Smooth muscle cell (in vitro differentiated cells): Measurements from ENCODE around the gene TEX264. TPM values are rescaled to one million over a fixed set of nuclear protein-coding genes. Genes with fewer than 3 reads are reported as not detected.

Experiments used
- DNase-seq: peaks from one replicate; lab custom pipeline; 2025; ENCODE audit not compliant: unreplicated experiment; lab: John Stamatoyannopoulos, UW
- H2AFZ ChIP-seq: fragments of 200-600 bp; sonication (generic); 2 replicates; pipeline ENCODE4 v1.6.0; 2016; ENCODE audit warnings: antibody characterized with exemption, low read depth, mild to moderate bottlenecking
- H3F3A ChIP-seq: fragments of 200-600 bp; sonication (generic); 2 replicates; pipeline ENCODE4 v1.6.0; 2017; ENCODE audit warnings: antibody characterized with exemption, low read depth
- H3K27ac ChIP-seq: fragments of 200-600 bp; sonication (generic); 2 replicates; pipeline ENCODE4 v1.5.1; 2016; ENCODE audit warnings: low read depth, mild to moderate bottlenecking
- H3K27me3 ChIP-seq: fragments of 200-600 bp; sonication (generic); 2 replicates; pipeline ENCODE4 v1.6.1; 2016; ENCODE audit warnings: low read depth, mild to moderate bottlenecking
- H3K36me3 ChIP-seq: fragments of 200-600 bp; sonication (generic); 2 replicates; pipeline ENCODE4 v1.5.1; 2016; ENCODE audit warnings: low read depth
- H3K4me1 ChIP-seq: fragments of 200-600 bp; sonication (generic); 2 replicates; pipeline ENCODE4 v1.5.1; 2016; ENCODE audit warnings: low read depth
- H3K4me2 ChIP-seq: fragments of 200-600 bp; sonication (generic); 2 replicates; pipeline ENCODE4 v1.6.0; 2016; ENCODE audit warnings: mild to moderate bottlenecking
- H3K4me3 ChIP-seq: fragments of 200-600 bp; sonication (generic); 2 replicates; pipeline ENCODE4 v1.5.1; 2016; ENCODE audit warnings: mild to moderate bottlenecking
- H3K79me2 ChIP-seq: fragments of 200-600 bp; sonication (generic); 2 replicates; pipeline ENCODE4 v1.6.0; 2016; ENCODE audit warnings: low read depth, mild to moderate bottlenecking
- H3K9ac ChIP-seq: fragments of 200-600 bp; sonication (generic); 2 replicates; pipeline ENCODE4 v1.6.0; 2016; ENCODE audit warnings: low read depth
- H3K9me3 ChIP-seq: fragments of 200-600 bp; sonication (generic); replicated peaks from 2 replicates; pipeline ENCODE4 v1.5.1; 2016; ENCODE audit warnings: low read depth
- H4K20me1 ChIP-seq: fragments of 200-600 bp; sonication (generic); 2 replicates; pipeline ENCODE4 v1.6.0; 2016; ENCODE audit warnings: low read depth
- WGBS: methylation state at CpG from one replicate; pipeline ENCODE4 v1.1.7; 2016; ENCODE audit warnings: low lambda C conversion rate; 5-methylcytosine and 5-hydroxymethylcytosine counted together
- polyA plus RNA-seq: library from polyadenylated mRNA; unstranded; fragments of >200 nt; fragmentation: Nextera tagmentation; extraction: Ambion mirVana; gene quantifications from 2 replicates; pipeline ENCODE4 v1.2.1, GENCODE V29; 2016
- total RNA-seq: library from RNA; depleted of rRNA; stranded (reverse); fragments of >200 nt; gene quantifications from 2 replicates; pipeline ENCODE4 v1.2.3, GENCODE V29; 2014
- TF ChIP-seq, protein P1 (sequence below): fragments of 200-600 bp; sonication (generic); IDR thresholded peaks from 2 replicates; pipeline ENCODE4 v1.5.1; 2017; ENCODE audit warnings: borderline replicate concordance, mild to moderate bottlenecking, antibody characterized with exemption; ENCODE audit not compliant: insufficient read depth, poor library complexity, severe bottlenecking

Gene TEX264, protein sequence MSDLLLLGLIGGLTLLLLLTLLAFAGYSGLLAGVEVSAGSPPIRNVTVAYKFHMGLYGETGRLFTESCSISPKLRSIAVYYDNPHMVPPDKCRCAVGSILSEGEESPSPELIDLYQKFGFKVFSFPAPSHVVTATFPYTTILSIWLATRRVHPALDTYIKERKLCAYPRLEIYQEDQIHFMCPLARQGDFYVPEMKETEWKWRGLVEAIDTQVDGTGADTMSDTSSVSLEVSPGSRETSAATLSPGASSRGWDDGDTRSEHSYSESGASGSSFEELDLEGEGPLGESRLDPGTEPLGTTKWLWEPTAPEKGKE
- 33.4 and 41.0 TPM in 2 replicates for total RNA-seq
- polyA plus RNA-seq, result 39.8 and 51.6 TPM in 2 replicates

DNA sequence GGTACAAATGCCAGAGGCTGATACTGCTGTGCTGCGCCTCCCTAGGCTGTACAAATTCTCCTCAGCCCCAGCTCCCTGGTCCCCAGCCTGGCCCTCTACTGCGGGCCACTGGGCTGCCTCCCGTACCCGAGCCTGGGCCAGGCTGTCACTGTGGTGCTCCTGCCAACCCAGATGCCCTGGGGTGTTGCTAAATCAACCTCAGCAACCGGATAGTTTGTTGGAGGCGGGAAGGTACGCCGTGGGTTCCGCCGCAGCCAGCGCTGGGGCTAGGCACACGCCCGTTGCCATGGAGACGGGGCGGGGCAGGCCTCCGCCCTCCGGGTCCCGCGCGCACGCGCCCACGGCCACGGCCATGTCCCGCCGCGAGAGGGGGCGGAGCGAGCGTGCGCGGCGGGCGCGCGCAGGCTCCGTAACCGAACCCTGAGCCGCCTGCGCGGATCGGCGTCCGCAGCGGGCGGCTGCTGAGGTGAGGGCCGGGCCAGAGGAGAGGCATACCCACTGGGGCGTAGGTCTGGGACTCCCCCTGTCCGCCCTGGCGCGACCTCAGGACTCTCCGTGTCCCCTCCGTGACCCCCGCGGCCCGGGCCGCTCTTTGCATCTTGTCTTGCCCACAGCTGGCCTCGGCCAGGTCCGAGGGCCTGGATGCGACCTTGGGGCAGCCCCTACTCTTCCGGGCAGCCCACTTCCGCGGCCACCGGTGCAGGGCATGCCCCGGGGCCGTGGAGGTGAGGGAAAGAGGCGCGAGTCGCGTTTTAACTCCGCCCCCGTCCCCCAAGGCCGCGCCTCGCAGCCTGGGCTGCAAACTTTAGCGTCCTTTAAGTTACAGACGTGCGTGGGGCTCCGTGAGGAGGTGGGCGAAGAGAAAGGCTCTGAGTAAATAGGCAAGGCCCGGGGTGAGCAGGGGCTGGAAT, at the start of gene TEX264:
Gene TEX264, plus strand, starts transcription at position 430 of the 911 bp plus-strand sequence. CDS start 3,053 bp downstream, outside the sequence.
- Histone ChIP-seq H4K20me1 (peaks cover 15% of the 10 kb centered on the region), H2AFZ (peak within 1 kb of the TSS; percentile 78), H3K4me3 (peak within 1 kb of the TSS; percentile 90), H3K27ac (peak within 1 kb of the TSS; percentile 38), H3K36me3 (no peaks in the 10 kb centered on the region), H3K9me3 (no peaks in the 10 kb centered on the region), H3K27me3 (no peaks in the 10 kb centered on the region), H3F3A (peaks cover 4% of the 10 kb centered on the region), H3K79me2 (no peaks in the 10 kb centered on the region), H3K9ac (peak within 1 kb of the TSS; percentile 67), H3K4me2 (peak within 1 kb of the TSS; percentile 90), H3K4me1 (no peaks in the 10 kb centered on the region)
- peak; percentile 51 for DNase-seq
- TF ChIP-seq, protein P1, sequence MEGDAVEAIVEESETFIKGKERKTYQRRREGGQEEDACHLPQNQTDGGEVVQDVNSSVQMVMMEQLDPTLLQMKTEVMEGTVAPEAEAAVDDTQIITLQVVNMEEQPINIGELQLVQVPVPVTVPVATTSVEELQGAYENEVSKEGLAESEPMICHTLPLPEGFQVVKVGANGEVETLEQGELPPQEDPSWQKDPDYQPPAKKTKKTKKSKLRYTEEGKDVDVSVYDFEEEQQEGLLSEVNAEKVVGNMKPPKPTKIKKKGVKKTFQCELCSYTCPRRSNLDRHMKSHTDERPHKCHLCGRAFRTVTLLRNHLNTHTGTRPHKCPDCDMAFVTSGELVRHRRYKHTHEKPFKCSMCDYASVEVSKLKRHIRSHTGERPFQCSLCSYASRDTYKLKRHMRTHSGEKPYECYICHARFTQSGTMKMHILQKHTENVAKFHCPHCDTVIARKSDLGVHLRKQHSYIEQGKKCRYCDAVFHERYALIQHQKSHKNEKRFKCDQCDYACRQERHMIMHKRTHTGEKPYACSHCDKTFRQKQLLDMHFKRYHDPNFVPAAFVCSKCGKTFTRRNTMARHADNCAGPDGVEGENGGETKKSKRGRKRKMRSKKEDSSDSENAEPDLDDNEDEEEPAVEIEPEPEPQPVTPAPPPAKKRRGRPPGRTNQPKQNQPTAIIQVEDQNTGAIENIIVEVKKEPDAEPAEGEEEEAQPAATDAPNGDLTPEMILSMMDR, result no peak
- WGBS, result 3% methylated on average over 70 of the region's 81 CpGs

DNA sequence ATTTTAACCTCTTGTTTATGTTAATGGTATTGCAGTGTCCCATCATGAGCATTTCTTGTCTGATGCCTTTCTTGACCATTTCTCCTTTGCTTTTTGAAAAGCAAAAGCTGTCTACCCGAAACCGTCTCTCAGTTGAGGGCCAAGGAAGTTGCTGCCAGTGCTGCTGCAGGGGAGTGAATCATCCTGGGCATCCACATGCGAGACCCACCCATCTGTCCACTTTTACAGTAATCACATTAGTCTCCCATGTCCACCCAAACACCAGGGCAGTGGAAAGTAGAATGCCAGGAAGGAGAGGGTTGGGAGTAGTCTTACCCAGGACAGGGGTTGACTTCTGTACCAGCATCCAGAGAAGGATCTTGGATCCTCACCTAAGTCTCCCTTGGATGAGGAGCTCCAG, 48.6 kb upstream of the TEX264 start:
- Histone ChIP-seq H3K79me2 (peaks cover 23% of the 10 kb centered on the region), H3K27ac (no peak overlapping the region), H4K20me1 (peaks cover 90% of the 10 kb centered on the region), H3K9ac (no peak overlapping the region), H3K36me3 (no peaks in the 10 kb centered on the region), H3F3A (no peaks in the 10 kb centered on the region), H3K4me3 (no peak overlapping the region), H3K9me3 (no peaks in the 10 kb centered on the region), H2AFZ (no peak overlapping the region), H3K4me1 (no peaks in the 10 kb centered on the region), H3K4me2 (no peak overlapping the region), H3K27me3 (no peaks in the 10 kb centered on the region)
- TF ChIP-seq, protein P1, result no peak
- no peak for DNase-seq
- 93% methylated on average over 3 of the region's 3 CpGs for WGBS

DNA sequence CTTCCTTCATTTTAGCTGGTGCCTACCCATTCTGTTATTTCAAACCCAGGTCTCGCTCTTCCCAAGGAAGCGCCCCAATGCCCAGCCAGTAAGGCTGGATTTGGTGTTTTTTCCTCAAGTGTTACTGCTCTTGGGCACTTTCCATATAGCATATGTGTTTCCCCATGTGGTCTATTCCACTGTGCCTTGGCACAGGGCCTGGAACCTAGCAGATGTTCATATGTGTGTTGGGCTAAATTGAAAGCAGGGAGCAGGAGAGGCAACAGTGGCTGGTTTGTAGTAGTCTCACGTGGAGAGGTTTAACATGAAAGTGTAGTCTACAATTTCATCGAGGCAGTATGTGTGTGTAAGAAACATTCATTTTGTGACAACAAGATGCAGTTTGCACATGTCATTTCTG, 48.2 kb upstream of the TEX264 start:
- no peak overlapping the region for H3K9ac ChIP-seq
- no peaks in the 10 kb centered on the region for H3K9me3 ChIP-seq
- no peaks in the 10 kb centered on the region for H3F3A ChIP-seq
- H3K79me2 ChIP-seq, result peaks cover 23% of the 10 kb centered on the region
- H3K27ac ChIP-seq, result no peak overlapping the region
- peaks cover 90% of the 10 kb centered on the region for H4K20me1 ChIP-seq
- H2AFZ ChIP-seq, result no peak overlapping the region
- TF ChIP-seq, protein P1, result no peak
- no peaks in the 10 kb centered on the region for H3K27me3 ChIP-seq
- no peak overlapping the region for H3K4me3 ChIP-seq
- H3K36me3 ChIP-seq, result no peaks in the 10 kb centered on the region
- 96% methylated on average over 4 of the region's 4 CpGs for WGBS
- no peak for DNase-seq
- no peak overlapping the region for H3K4me2 ChIP-seq
- no peaks in the 10 kb centered on the region for H3K4me1 ChIP-seq
